Measurements from ENCODE around the gene OR8B12. TPM values are rescaled to one million over a fixed set of nuclear protein-coding genes. Genes with fewer than 3 reads are reported as not detected.
"Not testable (repeated sequence)": the region's sequence is repeated elsewhere in the genome, so short reads cannot be mapped to it uniquely, and the experiment has no call there.

Gene OR8B12
- total RNA-seq, 1 donor from 2014 or later, result not detected

- no peak for ATAC-seq
- no peak for DNase-seq (ENCODE audit: low spot score)
These were observed 9.8 kb downstream of the OR8B12 start for GRCh38 chr11:124533626-124534025.

- ATAC-seq, result no peak
These were observed 23.0 kb downstream of the OR8B12 start for GRCh38 chr11:124520550-124520854.

GRCh38 chr11:124519850-124520549 is 23.5 kb downstream of the OR8B12 start:
- peak; percentile 84 for ATAC-seq
- DNase-seq (ENCODE audit: low spot score), result no peak

More at GRCh38 chr11:124520550-124520854, 23.0 kb downstream of the OR8B12 start:
- no peak for DNase-seq (ENCODE audit: low spot score)

GRCh38 chr11:124518989-124519451 is 24.4 kb downstream of the OR8B12 start:
- ATAC-seq (no peak), DNase-seq (ENCODE audit: low spot score) (no peak)

GRCh38 chr11:124517314-124517713 is 26.1 kb downstream of the OR8B12 start:
- no peak for ATAC-seq

GRCh38 chr11:124514675-124515074 is 28.8 kb downstream of the OR8B12 start:
- not testable (repeated sequence) for ATAC-seq; DNase-seq (ENCODE audit: low spot score)

More at GRCh38 chr11:124517314-124517713, 26.1 kb downstream of the OR8B12 start:
- DNase-seq (ENCODE audit: low spot score), result no peak

- ATAC-seq (no peak), DNase-seq (ENCODE audit: low spot score) (no peak)
These were observed 29.3 kb downstream of the OR8B12 start for GRCh38 chr11:124514131-124514530.

GRCh38 chr11:124511745-124512144 is 31.7 kb downstream of the OR8B12 start:
- DNase-seq (ENCODE audit: low spot score) (no peak), ATAC-seq (no peak)

- no peak for ATAC-seq
- no peak for DNase-seq (ENCODE audit: low spot score)
These were observed 33.2 kb downstream of the OR8B12 start for GRCh38 chr11:124510279-124510678.

- ATAC-seq, result no peak
- no peak for DNase-seq (ENCODE audit: low spot score)
These were observed 43.7 kb downstream of the OR8B12 start for GRCh38 chr11:124499711-124500110.

GRCh38 chr11:124493016-124493655 is 50.3 kb downstream of the OR8B12 start:
- DNase-seq (ENCODE audit: low spot score), result no peak
- ATAC-seq, result no peak

Other genes with a start within 250 kb of the OR8B12 start
- gene OR8D1, start 229.7 kb downstream of the OR8B12 start, total RNA-seq, result not detected
- not detected for gene OR8D2, start 223.5 kb downstream of the OR8B12 start, total RNA-seq
- not detected for gene OR8B2, start 159.2 kb downstream of the OR8B12 start, total RNA-seq
- not detected for gene OR8B3, start 144.6 kb downstream of the OR8B12 start, total RNA-seq
- gene OR8B4, start 118.8 kb downstream of the OR8B12 start, total RNA-seq, result not detected
- not detected for gene OR8B8, start 98.0 kb downstream of the OR8B12 start, total RNA-seq
- gene OR8A1, start 26.3 kb upstream of the OR8B12 start, total RNA-seq, result not detected
- gene PANX3, start 67.8 kb upstream of the OR8B12 start, total RNA-seq, result not detected
- gene TBRG1, start 79.2 kb upstream of the OR8B12 start, total RNA-seq, result 23.3 TPM
- gene SIAE, start 130.1 kb upstream of the OR8B12 start, total RNA-seq, result 34.4 TPM
- gene SPA17, start 130.2 kb upstream of the OR8B12 start, total RNA-seq, result 0.86 TPM
- 1.4 TPM for gene NRGN, start 196.3 kb upstream of the OR8B12 start, total RNA-seq
- 1.3 TPM for gene VSIG2, start 208.6 kb upstream of the OR8B12 start, total RNA-seq
- gene ESAM, start 218.6 kb upstream of the OR8B12 start, total RNA-seq, result 10.5 TPM